22Rv1 (cell line): ENCODE data around the gene ERC1.

ENCODE experiments used
- H3K27ac ChIP-seq: fragments of 450-650 bp; 2 replicates; pipeline ENCODE4 v1.5.1; 2017
- CTCF ChIP-seq: fragments of 450-650 bp; IDR thresholded peaks from 2 replicates; pipeline ENCODE4 v1.5.1; 2017; ENCODE audit warnings: mild to moderate bottlenecking
- ZFX ChIP-seq: fragments of 450-650 bp; IDR thresholded peaks from 2 replicates; pipeline ENCODE4 v1.6.1; 2017; ENCODE audit warnings: antibody characterized with exemption, borderline replicate concordance

The ERC1 gene

DNA sequence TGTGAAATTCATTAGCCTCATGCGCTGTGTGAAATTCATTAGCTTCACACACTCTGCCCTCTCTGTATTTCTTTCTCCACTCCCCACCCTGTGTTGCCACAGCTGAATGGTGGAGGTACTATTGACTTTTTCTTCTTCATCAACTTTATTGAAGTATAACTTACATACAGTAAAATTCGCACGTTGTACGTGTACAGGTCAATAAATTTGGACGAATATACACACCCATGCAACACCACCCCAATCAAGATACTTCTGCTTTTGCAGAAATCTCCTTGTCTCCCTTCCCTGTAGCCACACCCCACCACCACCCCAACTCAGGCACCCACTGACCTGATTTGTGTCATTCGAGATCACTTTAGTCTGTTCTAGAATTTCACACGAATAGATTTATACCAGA is 551.6 kb downstream of the ERC1 start:
- no peak for TF ChIP-seq ZFX
- TF ChIP-seq CTCF, result no peak

DNA sequence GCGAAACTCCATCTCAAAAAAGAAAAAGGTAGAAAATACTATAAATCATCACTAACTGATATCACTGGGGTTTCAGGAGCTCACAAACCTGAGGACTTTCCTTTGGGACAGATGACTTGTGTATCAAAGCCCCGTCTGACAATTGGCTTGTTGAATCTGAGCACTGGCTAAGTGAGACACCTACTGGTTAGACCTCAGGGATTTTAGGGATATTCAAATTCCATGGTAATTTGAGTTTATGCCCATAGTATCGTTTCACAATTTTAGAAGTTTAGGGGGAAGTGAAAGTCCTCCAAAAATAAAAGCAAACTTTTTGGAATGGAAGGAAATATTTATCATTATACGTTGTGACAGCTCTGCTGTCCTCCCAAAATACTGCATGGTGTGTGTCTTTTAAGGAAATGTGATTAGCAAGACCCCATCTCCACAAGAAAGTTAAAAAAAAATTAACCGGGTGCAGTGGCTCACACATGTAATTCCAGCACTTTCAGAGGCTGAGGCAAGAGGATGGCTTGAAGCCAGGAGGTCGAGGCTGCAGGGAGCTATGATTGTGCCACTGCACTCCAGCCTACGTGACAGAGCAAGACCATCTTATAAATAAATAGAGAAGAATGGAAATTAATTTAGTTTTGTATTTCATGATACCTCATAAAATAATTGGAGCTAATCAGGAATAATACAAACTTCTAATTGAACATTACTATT is 554.1 kb downstream of the ERC1 start:
- H3K27ac ChIP-seq, result no peak overlapping the region
- TF ChIP-seq CTCF, result peak; percentile 36; the same call in 1 of the 2 replicates
- no peak for TF ChIP-seq ZFX

More for the DNA sequence above, 551.6 kb downstream of the ERC1 start:
- H3K27ac ChIP-seq, result no peak overlapping the region
